Suprapubic skin (tissue), 3 donors: Measurements from ENCODE around the gene RBPMS2.

ENCODE experiments used
- CTCF ChIP-seq, 2 donors: fragments of 200-600 bp in 1 of 2; fragments of 450-650 bp in 1 of 2; sonication (generic) in 1 of 2; IDR thresholded peaks; one replicate each; pipeline ENCODE4 v1.5.1; 2016 to 2019; ENCODE audit warnings: antibody characterized with exemption in 2 of 2, mild to moderate bottlenecking in 1 of 2, moderate library complexity in 1 of 2
- POLR2A ChIP-seq, 2 donors: fragments of 450-650 bp; IDR thresholded peaks; one replicate each; pipeline ENCODE4 v1.6.1; 2017; ENCODE audit warnings: antibody characterized with exemption in 2 of 2, mild to moderate bottlenecking in 2 of 2, moderate library complexity in 2 of 2

- TF ChIP-seq CTCF (IDR thresholded peaks at IDR 0.05): no peak
- TF ChIP-seq POLR2A (IDR thresholded peaks at IDR 0.05): no peak
These were observed 5.3 kb upstream of the RBPMS2 start for GRCh38 chr15:64780600-64781156.
